HG03439 (cell line): ENCODE data around the gene METAP1D.
"Not testable (repeated sequence)": the region's sequence is repeated elsewhere in the genome, so short reads cannot be mapped to it uniquely, and the experiment has no call there.

ENCODE experiments used
- ATAC-seq: cut with Tn5 transposase; IDR thresholded peaks from one replicate; pipeline ENCODE4 v1.9.1; 2021; ENCODE audit warnings: mild to moderate bottlenecking, moderate library complexity; ENCODE audit not compliant: unreplicated experiment

METAP1D gene

DNA sequence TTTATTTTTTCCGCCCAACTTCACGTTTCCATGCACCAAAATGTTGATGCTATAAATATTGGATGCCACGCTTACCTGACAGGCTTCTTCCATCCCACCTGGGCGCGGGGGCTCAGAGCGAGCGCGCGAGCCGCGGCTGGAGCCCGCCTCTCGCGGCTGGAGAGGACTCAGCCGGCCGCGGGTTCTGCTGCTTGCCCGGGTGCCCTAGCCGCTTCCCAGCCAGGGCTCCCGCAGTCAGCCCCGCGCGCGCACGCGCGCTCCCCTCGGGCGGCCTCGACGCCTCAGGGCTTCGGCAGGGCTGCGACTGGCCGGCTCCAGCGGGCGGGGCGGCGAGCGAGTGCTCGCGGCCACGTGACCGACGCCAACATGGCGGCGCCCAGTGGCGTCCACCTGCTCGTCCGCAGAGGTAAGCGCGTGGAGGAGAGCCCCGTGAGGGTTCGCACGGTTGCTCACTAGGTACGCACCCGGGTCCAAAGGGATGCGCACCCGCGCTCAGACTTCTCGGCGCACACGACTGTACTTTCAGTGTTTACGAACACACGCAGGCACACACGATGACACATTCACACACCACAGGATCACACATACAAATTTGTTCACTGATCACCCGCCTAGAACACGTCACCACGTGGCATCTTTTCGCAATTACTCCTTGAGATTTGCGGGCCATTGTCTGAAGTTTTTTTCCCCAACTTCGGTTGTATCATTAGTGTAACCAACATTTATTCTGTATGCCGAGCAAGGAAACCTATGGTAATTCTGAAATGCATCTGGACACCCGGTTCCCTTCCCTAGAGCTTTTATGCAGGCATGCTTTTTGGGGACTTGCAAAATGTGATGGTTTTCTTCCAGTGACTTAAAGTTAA lies at the start of gene METAP1D:
TSS of gene METAP1D (plus strand) at position 350 of the 866 bp plus-strand sequence. CDS start at position 367, 17 bp downstream.
- peak; percentile 96 for ATAC-seq

DNA sequence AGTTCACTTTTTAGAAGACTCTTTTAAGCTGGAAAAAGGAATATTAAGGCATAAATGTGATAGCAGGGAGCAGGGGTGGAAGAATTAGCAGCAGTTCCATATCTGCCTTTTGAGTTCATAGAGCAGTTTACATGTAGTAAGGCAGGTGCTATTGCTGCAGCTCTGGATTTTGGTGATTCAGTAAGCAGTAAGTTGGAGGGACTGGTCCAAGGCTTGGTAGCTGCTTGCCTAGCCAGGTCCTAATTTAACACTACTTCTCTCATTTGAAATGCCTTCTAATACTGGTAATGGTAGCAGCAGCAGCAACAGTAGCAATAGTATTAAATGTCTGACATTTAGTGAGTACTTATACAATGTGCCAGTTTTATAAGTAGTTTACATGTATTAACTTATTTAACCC lies 47.5 kb upstream of the METAP1D start:
- no peak for ATAC-seq

- no peak for ATAC-seq
Observed at GRCh38 chr2:171952748-171953147, 47.0 kb upstream of the METAP1D start.

DNA sequence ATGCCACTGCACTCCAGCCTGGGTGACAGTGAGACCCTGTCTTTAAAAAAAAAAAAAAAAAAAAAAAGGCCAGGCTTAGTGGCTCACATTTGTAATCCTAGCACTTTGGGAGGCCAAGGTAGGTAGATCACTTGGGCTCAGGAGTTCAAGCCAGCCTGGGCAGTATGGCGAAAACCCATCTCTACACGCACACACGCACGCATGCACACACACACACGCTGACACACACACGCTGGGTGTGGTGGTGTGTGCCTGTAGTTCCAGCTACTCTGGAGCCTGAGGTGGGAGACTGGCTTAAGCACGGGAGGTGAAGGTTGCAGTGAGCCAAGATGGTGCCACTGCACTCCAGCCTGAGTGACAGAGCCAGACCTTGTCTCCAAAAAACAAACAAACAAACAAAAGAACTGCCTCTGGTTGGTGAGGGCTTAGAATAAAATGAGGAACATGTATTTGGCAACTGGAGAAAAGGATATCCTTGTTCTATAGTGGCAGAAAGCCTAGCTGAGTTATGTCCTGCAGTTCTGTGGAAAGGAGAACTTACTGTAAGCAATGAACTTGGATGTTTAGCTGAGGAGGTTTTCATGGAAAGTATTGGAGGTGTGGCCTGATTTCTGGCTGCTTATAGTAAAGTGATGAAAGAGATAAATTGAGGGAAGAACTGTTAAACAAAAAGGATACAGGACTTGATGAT lies 43.5 kb upstream of the METAP1D start:
- no peak for ATAC-seq

GRCh38 chr2:171957061-171957460 lies 42.7 kb upstream of the METAP1D start:
- ATAC-seq: no peak

- no peak for ATAC-seq
Observed at GRCh38 chr2:171958475-171958874, 41.3 kb upstream of the METAP1D start.

GRCh38 chr2:171959998-171960397 lies 39.8 kb upstream of the METAP1D start:
- ATAC-seq: no peak

DNA sequence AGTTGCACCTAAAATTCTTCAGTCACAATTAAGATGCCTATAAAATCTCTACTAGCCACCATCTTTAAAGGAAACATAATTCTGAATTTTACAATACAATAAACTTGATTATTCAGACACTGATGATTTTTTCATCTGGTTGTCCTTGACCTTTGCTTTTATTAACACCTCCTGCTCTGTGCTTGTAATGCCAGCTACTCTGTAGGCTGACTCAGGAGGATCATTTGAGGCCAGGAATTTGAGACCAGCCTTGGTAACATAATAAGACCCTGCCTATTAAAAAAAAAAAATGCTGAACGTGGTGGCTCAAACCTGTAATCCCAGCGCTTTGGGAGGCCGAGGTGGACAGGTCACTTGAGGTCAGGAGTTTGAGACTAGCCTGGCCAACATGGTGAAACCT lies 39.2 kb upstream of the METAP1D start:
- no peak for ATAC-seq

DNA sequence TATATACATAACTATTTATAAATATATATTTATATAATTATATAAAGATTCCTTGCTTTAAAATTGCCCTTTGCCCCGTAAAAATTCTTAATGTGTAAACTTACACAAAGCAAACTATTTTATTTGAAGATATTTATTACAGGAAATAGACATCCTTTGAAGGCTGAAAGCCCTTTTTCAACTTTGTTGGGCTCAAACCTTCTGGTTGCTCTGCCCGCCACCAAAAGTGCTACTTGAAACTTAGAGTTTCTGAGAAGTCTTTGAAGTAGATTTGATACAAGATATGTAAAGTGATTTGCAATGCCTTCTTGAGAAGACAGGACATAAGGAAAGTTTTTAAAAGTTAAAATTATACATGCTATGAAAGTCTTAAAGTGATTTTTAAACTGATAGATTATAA lies 36.6 kb upstream of the METAP1D start:
- no peak for ATAC-seq

- ATAC-seq: no peak
Observed at GRCh38 chr2:171964308-171964707, 35.4 kb upstream of the METAP1D start.

DNA sequence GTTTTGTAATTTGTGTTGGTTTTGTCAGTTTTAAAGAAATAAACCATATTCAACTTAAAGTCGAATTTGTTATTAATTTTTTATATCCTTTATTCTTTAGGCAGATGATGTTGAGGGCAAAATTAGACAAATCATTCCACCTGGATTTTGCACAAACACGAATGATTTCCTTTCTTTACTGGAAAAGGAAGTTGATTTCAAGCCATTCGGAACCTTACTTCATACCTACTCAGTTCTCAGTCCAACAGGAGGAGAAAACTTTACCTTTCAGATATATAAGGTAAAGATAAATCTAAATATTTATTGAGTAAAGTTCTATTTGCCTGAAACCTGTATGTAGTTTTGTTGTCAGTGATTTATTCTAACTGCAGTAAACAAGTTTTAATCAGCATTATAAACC lies 34.5 kb upstream of the METAP1D start:
- ATAC-seq: no peak

DNA sequence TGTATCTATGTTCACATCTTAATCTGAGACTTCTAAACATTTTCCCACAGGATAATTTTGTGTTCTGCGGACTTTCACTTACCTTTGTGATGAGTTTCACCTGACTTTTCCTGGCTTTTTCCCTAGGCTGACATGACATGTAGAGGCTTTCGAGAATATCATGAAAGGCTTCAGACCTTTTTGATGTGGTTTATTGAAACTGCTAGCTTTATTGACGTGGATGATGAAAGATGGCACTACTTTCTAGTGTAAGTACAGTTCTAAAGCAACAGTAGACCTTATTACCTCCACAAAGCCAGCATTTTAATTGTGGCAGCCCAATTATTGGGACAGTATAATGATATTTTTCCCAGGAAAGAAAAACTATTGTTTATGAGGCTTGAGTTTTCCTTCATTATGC lies 34.1 kb upstream of the METAP1D start:
- no peak for ATAC-seq

GRCh38 chr2:171966235-171966634 lies 33.5 kb upstream of the METAP1D start:
- ATAC-seq: no peak

- no peak for ATAC-seq
Observed at GRCh38 chr2:171966688-171967087, 33.1 kb upstream of the METAP1D start.

DNA sequence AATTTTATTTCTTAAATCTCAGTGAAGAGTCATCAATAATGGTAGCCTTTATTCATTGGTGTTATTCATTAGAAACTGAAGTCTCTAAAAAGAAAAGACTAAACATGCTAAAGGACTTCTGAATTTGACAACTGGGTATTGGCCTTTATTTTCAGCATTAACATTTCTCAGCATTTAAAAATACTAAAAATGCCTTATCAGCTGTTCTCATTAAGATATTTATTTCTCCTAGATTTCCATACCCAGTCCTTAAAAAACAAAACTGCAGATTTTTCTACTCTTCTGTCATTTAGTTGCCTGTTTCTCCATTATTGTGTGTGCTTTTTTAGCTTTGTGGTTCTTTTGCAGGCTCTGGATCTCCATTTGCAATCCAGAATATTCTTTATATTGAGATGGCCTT lies 31.2 kb upstream of the METAP1D start:
- ATAC-seq: no peak

DNA sequence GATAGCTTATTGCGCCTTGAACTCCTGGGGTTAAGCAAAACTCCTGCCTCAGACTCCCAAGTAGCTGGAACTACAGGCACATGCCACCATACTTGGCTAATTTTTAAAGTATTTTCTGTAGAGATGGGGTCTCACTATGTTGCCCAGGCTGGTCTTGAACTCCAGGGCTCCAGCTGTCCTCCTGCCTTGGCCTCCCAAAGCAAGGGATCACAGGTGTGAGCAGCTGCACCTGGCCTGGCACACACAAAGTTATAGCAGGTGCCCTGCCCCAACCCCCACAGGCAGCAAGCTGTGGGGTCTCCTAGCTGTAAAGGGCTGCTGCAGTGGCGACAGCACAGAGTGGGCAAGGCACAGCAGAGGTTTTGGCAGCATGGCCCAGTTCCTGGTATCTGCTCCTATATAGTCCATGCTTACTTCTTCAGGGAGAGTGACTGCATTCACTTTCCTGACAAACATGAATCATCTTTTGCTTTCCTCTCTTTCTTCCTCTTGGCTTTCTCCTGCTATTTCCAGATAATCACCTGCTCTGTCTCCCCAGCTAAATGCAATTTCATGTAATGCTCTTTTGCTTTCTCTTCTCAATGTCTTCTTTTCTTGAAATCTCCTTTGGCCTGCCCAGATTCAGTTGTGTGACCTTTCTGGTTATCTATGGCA lies 27.3 kb upstream of the METAP1D start:
- ATAC-seq: no peak

- ATAC-seq: no peak
Observed at GRCh38 chr2:171979103-171979502, 20.6 kb upstream of the METAP1D start.

DNA sequence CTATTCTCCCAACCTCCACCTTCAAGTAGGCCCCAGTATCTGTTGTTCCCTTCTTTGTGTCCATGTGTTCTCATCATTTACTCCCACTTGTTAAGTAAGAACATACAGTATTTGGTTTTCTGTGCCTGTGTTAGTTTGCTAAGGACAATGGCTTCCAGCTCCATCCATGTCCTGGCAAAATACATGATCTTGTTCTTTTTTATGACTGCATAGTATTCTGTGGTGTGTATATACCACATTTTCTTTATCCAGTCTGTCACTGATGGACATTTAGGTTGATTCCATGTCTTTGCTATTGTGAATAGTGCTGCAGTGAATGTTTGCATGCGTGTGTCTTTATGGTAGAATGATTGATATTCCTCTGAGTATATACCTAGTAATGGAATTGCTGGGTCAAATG lies 15.8 kb upstream of the METAP1D start:
- ATAC-seq: not testable (repeated sequence)

DNA sequence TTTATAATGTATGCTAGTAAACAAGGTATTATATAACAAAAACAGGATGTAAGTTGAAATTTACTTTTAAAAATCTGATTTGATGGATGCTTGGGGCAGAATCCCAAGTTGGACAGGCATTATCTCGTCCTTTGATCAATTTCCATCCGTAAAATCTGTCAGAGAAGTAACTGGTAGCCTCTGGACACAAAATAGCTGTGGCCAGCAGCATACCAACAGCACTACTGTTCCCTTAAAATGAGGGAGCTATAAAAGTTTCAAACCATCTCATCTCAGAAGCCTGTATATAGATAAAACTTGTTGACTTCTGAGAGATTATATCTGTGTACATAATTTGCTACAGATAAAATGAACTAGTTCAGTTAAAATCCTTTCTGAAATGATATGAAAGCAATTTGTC lies 14.7 kb upstream of the METAP1D start:
- no peak for ATAC-seq

DNA sequence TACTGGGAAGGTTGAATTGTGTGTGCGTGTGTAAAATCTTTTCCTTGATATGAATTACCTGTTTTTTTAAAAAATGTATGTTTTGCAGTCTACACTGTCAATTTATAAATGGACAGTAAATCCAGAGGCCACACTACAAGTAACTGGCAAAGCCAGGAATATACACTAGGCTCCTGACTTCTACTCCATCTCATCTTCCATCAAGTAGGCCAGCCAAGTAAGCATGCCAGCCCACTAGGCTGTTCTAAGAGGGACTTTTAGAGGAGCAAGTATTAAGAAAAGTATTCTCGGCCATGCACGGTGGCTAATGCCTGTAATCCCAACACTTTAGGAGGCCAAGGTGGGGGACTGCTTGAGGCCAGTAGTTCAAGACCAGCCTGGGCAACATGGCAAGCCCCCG lies 13.0 kb upstream of the METAP1D start:
- ATAC-seq: no peak

- ATAC-seq: no peak
Observed at GRCh38 chr2:171991027-171991426, 8.7 kb upstream of the METAP1D start.

DNA sequence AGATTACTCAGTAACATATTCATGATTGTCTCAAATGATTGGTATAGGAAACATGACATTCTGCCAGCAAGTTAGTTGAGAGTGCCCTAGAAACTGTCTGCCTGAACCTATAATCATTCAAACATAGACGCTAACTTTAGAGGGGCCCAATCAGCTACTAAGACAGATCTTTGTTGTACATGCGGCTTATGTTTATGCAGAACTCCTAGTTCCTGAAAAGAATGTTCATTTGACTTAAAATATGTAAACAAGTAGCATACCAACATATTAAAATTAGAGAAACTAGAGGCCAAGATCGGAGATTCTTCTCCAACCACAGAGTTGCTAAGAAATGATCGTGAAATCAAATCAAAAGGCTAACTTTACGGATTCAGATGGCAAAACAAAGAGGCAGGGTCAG lies 4.2 kb upstream of the METAP1D start:
- ATAC-seq: no peak
